Head of caudate nucleus (tissue), 42 donors: ENCODE data around the gene ARID1B.

Experiments used
- DNase-seq, 42 donors: peaks; one replicate each; pipeline versions ENCODE4 v3.0.0 to v3.0.0-alpha.2; 2020 to 2021; ENCODE audit warnings: mixed read lengths in 7 of 42
- intact Hi-C: fragments of 100-400 bp; cut with DNase I; formaldehyde crosslinking; loops from one replicate; pipeline ENCODE4 v1.15.0; 2022

Gene ARID1B

DNA sequence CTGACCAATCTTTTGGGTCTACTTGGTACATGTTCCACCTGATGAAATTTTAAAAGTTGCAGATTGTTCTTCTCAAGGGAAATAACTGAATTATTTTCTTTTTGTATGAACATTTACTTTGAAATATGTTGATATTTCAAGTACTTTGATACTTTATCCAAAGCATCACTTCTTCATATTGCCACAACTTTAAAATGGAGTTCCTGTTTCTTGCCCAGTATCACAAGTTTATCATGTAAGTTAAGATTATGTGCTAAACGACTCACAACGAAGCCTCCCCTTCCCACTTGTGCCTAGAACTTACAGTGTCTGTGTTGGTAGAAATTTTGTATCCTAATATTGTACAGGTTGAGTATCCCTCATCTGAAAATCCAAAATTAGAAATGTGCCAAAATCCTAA lies 108.4 kb downstream of the ARID1B start:
- intact Hi-C loops: no loop called here
- no peak for DNase-seq

DNA sequence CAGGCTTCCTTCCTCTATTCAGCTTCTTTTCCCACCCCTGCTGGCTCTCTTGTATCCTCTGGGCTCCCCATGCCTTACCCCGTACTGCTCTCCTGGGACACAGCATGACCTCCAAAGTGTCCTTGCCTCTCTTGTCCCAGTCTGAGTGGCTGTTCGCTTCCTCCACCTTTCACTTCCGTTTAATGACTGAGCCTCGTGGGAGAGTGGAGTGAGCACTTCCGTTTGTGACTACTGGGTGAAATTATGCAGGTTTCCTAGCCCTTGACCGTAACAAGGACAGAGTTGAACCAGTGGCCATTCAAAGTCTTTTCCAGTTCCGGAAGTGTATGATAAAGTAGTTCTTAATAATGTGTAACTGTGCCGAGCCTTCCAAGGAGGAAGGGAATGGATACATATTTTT lies 109.2 kb downstream of the ARID1B start:
- no peak for DNase-seq
- intact Hi-C loops: no loop called here

DNA sequence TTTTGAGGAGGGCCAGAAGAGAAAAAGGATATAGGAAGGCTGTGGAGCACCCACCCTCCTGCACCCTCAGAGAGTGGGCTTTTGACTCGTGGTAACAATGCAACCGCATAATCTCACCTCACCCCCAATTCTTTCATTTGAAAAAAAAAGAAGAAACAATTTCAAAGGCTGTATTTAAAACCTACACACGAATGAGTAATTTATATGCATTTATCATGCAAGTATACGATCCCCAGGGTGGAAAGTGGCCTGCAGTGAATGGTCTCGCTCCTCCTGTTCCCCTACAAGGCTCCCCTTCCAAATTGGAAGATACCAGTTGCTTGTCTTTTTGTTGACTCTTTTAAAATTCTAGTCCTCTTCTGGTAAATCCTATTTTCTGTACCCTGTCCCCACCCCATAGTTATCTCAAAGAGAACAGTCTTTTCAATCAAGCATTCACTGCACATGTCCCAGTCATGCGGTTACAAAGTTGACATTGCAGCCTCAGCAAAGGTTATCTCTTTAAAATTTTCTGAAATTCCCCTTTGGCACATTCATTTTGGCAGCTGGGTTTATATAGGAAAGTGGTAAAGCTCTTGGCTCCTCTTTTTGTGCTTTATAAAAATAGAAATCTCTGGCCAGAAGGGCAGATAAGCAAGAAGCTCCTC lies 110.6 kb downstream of the ARID1B start:
- intact Hi-C loops: no loop called here
- DNase-seq: no peak

DNA sequence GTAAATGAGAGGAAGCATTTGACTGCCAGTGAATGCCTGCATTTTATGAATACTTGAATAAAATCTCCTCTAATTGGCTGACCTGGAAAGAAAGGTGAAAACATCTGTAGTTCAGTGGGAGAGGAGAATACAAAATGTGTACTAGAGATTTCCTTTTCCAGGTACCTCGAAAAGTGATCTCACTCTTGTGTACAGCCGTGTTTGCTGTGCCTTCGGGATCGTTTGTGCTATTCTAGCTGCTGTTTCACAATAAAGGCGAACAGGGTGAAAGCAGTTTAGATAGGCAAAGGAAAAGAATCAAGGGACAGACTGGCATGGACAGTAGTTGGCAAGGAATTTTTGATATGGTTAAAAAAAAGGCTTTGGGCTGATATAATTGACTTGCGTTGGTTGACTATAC lies 112.3 kb downstream of the ARID1B start:
- intact Hi-C loops: no loop called here
- no peak for DNase-seq

DNA sequence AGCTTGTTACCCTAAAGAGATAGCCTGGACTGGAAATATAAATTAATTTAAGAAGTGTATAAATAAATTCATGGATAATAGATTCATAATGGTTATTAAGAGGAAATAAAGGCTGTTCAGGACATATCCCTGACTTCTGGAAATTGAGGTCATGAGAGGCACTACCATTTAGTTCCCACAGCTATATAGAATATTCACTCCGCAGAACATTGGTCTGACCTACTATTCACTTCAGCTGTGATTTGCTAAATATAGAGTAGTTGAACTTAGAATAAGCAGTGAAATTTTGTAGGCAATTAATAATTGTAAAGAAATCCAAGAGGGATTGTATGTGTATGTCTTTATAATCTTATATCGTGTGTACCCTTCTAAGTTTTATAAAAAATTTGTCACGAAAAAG lies 112.8 kb downstream of the ARID1B start:
- no peak for DNase-seq
- intact Hi-C loops: no loop called here

DNA sequence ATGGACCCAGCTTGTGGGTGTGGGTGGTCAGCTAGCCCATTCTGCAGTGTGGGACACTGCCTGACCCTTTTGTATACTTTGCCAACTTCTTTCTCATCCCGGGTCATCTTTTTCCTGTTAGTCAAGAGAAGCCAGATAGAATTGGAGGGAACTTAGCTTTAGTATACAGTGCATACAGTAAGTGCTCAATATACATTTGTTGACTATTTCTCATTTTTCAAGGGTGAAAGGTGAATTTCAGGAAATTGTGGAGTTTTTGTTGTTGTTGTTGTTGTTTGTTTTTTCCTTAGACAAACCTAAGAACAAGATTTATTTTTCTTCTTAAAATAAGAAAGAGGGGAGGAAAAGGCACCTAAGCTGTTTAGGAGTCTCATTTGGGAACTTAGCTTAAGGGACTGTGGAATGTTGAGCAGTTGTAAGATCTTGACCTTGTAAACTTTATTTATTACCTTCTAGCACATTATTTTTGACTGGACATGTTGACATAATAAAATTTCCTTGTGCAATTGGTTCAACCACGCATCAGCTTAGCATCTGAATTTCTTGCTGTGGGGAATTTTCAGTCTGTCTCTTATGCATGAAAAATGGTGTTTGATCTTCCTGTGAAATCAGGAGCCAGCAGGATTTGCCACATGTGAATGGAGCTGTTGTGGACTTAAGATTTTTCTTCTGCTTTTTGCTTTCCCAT lies 113.6 kb downstream of the ARID1B start:
- intact Hi-C loops: no loop called here
- DNase-seq: no peak

DNA sequence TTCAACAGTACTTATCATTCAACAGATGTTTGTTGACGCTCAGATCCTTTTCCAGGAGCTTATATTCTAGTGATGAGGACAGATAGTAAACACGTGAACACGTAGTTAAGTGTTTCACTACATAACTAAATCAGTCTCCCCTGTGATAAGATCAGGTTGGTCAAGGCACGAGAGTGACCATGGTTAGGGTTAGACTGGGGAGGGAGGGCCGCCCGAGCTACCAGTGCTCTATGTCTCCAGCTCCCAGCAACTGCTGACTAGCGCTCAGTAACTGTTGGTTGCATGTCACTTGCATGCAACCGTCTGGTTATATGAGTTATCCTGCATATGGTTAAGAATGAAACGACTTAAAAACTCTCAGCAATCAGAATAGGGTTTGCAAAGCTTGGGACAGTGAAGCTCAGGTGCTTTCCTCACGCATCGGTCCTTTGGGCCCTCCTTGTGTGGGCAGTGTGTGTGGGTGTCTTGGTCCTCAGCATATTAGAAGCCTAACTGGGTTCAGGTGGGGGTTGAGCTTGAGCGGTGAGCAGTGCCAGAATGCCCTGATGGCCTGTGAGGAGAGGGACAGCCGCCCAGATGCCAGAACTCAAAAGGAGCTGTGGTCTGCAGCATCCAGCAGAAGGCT lies 120.8 kb downstream of the ARID1B start:
- intact Hi-C loops: no loop called here
- no peak for DNase-seq

DNA sequence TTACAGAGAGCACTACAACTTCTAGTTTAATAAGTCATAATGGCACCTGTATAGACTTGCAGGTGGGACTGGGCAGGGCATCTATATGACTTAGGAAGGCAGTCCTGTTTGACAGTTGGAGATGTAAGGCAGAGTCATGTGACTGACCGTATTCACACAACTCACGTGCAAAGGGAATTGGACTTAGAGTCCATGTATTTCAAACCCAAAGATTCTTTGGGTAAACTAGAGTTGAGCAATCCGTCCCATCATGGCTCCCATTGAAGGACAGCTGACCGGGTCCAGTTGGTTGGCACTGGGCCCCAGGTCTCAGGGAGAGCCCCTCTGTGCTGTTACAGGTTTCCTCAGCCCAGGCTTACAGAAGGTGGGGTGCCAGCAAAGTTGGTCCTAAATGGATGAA lies 121.9 kb downstream of the ARID1B start:
- DNase-seq: no peak

DNA sequence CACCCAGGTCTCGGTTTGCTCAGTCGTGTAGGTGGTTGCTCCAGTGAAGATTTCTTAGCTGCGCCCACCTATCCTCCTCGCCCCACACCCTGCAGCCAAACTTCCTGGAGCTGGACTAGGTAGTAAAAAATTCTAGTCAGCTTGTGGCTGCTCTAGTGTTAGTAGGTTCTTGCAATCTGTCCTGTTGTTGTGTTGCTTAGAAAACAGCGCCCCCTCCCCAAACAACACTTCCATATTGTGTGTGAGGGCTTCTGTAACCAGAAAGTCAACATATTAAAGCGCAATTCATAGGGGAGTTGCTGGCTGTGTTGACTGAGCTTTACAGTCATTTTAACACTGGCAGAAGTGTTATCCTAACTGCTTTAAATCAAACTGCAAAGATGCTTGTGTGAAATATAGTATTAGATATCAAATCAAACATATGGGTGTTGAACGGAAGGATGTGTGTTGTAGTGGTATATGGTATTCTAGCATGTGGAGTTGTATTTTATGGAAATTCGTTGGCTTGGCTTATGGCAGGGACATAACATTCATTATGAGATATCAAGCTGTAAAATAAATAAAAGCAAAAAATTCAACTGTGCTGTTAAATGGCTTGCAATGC lies 122.5 kb downstream of the ARID1B start:
- DNase-seq: no peak
- intact Hi-C loops: no loop called here

More for the DNA sequence above, 121.9 kb downstream of the ARID1B start:
- intact Hi-C loops: no loop called here

DNA sequence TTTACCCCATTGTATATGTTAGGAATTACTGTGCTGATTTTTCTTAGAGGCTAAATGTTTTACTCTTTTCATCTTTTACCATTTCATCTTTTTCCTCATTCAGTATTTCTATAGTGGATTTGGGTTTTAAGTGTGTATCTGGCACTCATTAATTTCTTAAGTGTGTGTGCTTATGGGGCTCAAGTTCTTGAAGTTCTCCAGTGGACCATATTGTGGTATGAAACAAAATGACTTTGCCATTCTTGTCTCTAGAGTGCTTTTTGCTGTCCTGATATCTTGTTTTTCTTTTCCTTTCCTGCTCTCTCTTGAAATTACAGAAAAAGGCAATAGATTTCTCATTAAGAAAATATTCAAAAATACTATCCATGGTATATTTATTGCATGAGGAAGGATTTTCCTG lies 123.1 kb downstream of the ARID1B start:
- intact Hi-C loops: no loop called here

DNA sequence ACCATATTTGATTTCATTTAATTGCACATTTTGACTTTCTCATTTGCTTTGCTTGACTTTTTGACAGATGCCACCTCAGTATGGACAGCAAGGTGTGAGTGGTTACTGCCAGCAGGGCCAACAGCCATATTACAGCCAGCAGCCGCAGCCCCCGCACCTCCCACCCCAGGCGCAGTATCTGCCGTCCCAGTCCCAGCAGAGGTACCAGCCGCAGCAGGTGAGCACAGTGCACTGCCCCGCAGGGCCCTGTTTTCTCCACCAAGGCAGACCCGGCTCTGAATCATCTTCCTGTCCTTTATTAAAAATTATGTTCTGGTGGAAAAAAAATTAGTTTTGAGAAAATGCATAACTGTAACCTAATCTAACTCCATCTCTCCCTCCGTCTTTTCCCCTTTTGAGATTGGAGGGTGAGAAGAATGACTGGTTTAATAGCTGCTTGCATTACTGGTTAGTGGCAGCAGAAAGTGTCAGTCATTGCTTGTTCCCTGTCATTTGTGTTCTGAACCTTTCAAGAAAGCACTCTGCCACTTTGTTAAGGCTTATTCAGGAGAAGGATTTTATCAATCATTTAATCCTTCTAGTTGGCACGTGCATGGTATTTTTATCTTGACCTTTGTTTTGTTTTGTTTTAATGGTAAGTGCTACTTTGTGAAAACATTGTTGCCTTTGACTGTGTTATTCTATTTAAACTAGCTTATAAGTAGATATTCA lies 124.3 kb downstream of the ARID1B start:
- intact Hi-C loops: no loop called here
- no peak for DNase-seq

More for the DNA sequence above, 123.1 kb downstream of the ARID1B start:
- DNase-seq: no peak

DNA sequence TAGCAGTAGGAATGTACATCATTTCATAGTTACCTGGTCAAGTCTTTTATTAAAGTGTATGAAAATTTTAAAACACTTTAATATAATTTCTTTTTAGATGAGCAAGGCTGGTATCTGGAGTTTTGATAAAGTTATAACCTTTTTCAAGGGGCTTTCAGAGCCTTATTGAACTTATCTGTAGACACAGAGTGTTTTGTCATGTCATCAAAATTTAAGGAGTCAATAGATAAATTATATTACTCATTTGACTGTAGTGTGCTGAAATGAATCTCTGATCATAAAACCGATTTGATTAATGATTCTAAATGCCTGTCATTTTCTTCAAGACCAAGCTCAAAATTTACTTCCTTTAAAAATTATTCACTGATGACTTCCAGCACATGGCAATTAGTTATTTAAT lies 125.6 kb downstream of the ARID1B start:
- intact Hi-C loops: no loop called here
- no peak for DNase-seq

DNA sequence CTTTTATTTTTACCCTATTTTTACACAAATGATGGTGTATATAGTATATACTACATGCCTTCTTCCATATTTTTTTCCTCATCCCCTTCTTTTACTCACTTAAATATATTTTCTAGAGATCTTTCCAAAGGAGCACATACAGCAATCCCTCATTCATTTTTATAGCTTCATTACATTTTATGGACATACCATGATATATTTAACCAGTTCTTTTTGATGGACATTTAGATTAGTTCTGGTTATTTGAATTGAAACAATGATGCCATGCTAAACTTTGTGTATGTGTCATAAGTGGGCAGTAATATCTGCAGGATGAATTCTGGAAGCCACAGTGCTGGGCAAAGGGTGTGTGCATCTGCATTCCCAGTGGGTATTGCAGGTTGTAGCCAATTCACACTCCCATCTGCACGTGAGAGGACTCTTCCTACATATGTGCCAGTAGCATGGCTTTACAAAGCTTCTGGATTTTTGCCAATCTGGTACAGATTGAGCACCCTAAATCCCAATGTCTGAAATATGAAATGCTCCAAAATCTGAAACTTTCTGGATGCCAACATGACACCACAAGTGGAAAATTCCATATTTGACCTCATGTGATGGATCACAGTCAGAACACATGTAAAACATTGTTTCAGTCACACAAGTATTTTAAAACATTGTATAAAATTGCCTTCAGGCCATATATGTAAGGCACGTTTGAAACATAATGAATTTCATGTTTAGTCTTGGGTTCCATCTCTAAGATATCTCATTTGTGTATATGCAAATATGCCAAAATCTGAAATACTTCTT lies 127.2 kb downstream of the ARID1B start:
- intact Hi-C loops: no loop called here
- DNase-seq: no peak

DNA sequence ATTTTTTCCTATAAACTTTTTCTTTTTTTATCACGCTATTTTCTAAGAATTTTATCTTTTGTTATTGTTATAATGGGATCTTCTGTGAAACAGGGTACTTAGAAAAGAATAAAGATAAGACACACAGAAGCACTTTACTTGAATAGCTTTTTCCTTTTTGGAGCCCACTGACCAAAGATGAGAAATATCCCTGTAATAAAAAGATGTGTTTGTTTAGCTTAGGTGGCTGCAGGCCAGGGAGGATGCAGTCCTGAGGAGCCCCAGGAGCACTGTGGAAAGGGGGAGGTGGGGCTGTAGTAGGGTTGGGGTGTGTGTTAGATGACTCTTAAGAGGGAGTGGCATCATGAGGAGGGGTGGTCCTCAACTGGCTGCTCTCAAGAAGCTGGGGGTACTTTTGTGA lies 128.6 kb downstream of the ARID1B start:
- intact Hi-C loops: no loop called here
- no peak for DNase-seq

DNA sequence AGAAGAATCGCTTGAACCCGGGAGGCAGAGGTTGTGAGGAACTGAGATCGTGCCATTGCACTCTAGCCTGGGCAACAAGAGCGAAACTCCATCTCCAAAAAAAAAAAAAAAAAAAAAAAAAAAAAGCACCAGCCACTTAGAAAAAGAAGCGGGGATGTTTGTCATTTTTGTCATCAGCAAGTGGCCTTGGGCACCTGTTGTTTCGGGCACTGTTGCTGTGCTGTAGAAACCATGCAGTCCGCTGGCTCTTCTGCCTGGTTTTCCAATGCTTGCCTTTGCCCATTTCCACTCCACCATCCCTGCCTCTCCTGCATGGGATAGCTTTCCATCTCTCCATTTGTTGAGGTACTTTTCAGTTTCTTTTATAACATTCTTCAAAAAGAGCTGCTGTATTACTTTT lies 129.3 kb downstream of the ARID1B start:
- no peak for DNase-seq
- intact Hi-C loops: no loop called here

DNA sequence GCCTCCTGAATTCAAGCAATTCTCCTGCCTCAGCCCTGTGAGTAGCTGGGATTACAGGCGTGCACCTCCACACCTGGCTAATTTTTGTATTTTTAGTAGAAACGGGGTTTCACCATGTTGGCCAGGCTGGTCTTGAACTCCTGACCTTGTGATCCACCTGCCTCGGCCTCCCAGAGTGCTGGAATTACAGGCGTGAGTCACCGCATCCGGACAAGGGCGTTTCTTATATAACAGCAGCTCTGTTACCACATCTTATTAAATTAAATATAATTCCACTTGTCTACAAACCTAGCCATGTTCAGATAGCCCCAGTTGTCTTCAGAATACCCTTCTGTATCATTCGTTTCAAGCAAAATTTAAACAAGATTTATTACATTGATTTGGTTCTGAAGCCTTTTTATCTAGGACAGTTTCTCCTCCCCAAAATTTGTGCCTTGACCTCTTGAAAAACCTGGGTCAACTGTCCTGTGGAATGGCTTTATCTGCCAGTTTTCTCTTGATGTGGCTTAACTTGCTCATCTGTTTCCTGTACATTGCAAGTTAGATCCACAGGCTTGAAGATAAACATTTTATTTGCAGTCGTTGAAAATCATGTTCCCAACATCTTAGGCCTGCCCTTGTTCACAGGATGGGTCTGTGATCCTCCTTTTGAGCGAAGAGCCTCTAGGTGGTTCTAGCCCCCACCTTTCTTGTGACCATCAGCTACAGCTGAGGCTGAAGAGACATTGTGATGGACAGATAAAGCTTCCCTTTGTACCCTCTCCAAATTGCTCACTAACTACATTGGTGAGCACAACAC lies 132.2 kb downstream of the ARID1B start:
- no peak for DNase-seq
- intact Hi-C loops: no loop called here

DNA sequence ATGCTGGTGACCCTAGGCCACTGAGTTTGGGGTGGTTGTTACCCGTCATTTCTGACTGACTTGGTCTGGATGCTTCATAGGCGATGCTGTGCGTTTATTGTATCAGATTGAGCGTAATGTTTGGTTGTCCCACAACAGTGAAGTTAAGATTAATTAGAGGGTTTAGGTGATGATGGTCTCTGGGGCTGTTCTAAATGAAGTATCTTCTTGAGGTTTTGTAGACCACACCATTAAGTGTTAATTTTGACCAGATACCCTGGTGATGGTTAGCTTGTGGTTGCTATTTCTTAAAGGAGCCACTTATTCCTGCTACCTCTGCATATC lies 132.8 kb downstream of the ARID1B start:
- no peak for DNase-seq
- intact Hi-C loops: no loop called here

DNA sequence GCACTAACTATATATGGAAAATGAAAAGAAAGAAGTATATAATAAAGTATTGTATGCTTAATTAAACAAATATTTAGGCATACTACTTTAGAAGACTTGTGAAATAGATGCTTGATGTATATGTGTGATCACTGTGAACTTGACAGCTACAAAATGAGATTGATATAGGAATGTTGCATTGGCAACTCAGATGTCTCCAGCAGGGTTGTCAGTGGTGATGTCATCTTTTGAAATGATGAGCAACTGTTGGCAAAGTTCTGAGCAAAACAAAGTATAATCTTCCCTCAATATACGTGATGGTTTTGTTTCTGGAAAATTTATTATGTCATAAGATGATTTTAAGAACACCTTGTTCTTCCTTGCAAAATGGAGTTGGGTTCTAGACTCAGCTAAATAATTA lies 133.8 kb downstream of the ARID1B start:
- no peak for DNase-seq
- intact Hi-C loops: no loop called here
